NCI-H2196 (cell line): Measurements from ENCODE around the gene CR2.
"Not testable (repeated sequence)": the region's sequence is repeated elsewhere in the genome, so short reads cannot be mapped to it uniquely, and the experiment has no call there.

ENCODE experiments used
- DNase-seq: peaks from one replicate; lab custom pipeline; 2025; ENCODE audit not compliant: unreplicated experiment; lab: John Stamatoyannopoulos, UW

CR2 gene

DNA sequence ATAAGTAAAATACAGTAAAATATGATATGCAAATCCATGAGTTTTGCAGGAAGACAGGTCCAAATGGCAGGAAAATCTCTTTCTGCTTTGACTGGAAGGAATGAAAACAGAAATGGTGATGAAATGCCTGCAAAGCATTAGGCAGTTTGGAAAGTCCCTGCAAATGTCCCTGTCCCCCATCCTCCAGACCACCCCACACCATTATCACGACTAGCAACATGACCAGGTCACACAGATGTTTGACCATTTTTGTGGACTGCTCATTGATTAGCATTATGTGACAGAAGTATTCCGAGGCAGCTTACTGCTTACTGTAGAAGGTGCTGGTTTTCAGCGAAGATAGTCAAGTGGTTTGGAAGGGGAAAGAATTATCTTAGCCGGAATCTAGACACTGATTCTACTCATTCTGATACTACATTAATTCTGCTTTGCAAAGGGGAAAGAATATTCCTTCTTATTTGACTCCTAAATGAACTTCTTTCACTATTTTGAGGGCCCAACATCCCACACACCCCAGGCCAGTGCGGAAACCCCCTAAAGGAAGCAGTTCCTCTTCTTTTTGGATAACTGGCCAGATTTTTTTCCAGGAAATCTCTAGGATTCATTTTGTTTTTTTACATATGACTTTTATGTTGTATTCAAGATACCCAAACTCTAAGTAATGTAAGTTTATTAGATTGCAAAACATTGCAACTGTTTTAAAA is 9.5 kb upstream of the CR2 start:
- no peak for DNase-seq

DNA sequence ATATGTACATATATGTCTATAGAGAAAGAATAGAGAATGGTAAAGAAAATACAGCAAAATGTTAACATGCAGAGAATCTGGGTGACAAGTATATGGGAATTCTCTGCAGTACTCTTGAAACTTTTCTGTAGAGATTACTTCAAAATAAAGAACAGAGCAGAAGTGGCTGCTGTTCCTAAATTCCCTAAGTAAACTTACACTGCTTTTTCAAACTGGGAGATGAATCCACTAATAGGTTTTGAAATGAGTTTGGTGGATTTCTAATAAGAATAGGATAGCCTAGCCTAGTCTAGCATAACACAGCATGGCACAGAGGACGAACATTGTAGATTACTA is 450 bp upstream of the CR2 start:
- no peak for DNase-seq

DNA sequence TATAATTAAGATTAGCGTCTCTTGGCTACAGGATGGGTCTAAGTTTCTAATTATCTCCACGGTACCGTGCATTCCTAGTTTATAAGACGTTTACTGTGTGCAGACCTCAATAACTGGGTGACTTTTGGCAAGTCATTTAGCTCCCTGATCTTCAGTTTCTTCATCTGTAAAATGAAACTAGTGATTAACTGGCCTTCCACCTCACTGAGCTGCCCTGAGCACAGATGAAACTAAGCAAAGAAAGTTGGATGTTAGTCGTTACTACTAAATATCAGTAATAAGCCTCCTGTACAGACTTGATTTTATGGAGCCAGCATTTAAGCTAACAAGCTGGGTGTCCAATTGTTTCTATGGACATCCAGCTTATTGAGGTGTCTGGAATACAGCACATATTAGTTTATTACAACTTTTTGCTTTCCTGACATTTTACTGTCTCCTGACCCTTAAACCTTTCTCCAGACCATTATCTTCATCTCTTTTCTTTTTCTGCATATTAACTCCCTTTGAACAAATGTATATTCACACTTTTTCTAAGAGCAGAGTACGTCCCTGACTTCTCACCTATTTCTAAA is 1.1 kb downstream of the CR2 start:
- DNase-seq = no peak

DNA sequence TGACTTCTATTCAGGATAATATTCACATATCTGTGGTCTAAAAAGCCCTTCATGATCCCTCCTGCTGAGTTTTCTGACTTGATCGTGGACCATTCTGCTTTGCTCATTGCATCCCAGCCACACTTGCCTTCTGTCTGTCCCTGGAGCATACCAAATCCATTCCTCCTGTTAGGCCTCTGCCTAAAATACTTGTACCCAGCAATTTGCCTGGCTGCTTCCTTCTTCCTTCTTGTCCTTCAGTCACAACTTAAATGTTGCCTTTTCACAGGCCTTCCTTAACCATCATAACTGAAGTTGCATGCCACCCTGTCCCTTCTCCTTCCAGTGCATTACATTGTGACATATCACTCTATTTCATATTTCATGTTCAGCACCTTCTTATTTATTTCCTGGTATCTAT is 4.3 kb downstream of the CR2 start:
- DNase-seq = no peak

DNA sequence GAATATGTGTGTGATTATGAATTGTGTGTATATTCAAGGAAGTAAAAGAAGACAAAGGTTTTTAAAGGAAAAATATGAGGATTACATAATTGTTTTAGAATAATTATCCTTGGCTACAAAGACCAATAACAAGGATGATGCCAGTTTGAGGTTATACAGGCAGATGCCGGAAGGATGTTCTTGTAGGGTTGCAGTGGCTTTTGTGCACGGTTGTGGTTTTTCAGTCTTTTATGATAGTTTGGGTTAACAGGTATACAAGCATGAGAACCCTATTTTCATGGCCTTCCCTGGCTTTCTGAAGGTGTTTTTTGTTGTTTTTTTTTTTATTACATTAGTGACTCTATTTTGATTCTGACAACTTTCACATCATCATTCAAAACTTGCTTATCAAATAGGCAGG is 4.9 kb downstream of the CR2 start:
- DNase-seq = no peak

DNA sequence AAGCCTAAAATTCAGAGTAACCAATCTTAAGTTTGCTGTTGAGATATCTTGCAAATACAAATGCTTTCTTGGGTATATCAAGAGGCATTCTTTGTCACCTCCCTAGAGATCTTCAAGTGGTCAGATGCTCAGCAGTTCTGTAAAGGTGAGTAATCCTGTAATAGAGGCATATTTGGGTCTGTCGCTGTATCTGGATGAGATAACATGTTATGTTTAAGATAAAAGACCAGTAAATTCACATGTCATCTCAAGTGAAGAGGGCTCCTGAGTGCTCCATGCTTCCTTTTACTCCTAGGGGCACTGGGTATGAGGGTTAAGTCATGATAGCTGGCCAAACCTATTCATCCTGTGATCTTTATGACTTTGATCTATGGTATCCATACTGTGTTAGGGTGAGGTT is 7.5 kb downstream of the CR2 start:
- DNase-seq = no peak

DNA sequence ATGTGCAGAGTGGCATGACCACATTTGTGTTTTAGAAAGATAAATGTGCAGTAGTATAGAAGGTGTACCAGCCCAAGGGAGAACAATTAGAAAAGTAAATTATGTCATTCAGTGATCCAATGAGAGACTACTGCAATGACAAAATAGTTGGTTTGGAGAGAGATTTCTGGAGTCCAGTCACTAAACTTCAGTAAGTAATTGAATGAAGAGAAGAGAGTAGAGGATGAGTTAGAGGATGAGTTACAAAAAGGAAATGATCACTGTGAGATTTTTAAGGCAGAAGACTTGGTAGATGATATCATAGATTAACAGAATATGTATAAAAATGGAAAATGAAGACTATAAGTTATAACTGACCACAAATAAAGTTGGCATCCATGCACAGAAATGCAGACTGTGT is 8.4 kb downstream of the CR2 start:
- no peak for DNase-seq

DNA sequence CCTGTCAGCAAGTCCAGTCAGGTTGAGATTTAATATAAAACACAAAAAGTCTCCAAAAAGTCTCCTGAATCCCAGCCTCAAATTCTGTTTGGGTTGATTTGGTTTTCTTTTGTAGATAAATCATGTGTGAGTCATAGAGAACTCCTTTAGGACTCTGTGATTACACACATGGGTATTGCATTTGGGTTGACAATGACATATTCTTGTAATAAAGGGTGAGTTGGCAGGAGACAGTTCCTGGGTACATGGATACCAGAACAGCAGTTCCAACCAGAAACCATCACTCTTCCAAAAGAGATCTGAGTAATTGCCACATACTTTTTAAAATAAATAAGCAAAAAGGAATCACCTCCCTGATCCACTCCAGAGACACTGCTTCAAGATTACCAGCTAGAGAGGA is 8.9 kb downstream of the CR2 start:
- no peak for DNase-seq

DNA sequence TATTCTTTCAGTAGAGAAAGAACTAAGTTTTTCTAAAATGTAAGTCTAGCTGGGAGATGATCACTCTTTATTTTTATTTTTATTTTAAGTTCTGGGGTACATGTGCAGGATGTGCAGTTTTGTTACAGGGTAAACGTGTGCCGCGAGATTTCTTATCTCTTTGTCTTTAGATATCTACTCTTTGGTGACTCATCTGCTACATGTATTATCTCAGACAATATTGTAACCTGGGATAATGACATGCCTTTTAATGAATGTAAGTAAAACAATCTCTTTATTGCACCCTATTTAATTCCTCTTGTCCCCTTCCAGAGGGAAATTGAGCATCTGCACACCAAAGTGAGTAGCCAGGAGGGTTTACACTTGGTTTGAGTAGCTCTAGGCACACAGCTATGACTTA is 9.4 kb downstream of the CR2 start:
- no peak for DNase-seq

DNA sequence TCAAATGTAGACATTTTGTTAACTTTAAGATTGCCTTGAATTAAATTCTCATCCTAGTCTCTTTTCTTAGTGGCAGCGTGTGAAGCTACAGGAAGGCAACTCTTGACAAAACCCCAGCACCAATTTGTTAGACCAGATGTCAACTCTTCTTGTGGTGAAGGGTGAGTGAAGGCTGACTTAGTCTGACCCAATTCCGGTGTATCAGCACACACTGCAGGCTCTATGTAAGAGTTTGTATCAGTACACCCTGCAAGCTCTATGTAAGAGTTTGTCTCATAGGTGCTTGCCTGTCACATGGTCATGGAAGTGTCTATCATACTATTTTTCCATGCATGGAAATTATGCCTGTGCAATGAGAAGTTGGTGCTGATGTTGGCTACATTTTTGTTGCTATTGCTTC is 16.8 kb downstream of the CR2 start:
- no peak for DNase-seq

DNA sequence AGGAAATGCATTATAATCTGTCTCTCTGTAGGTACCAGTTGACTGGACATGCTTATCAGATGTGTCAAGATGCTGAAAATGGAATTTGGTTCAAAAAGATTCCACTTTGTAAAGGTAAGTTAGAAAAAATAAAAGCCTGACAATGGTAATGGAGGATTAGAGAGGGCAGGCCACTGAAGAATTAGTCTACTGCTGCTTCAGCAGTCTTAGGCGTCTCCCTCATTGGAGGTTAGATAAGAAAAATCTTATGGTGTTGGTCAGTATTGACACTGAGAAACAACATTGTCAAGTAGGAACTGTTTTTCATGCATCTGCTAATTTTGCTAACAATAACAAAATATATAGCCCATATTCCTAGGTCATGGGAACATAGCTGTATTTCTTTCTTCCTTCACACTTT is 20.1 kb downstream of the CR2 start:
- no peak for DNase-seq

DNA sequence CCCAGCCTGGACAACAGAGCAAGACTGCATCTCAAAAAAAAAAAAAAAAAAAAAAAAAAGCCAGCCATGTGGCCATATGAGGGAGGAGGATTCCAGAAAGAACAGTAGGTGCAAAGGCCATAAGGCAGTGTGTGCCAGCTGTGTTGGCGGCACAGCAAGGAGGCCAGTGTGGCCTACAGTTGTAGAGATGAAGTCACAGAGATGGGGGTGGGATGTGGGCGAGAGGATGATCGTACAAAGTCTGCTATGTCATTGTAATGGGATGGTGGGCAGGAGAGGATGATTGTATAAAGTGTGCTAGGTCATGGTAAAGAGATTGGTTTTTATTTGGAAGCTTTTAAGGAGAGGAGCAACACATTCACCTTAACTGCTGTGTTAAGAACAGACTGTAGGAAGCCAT is 32.1 kb downstream of the CR2 start:
- DNase-seq = no peak

DNA sequence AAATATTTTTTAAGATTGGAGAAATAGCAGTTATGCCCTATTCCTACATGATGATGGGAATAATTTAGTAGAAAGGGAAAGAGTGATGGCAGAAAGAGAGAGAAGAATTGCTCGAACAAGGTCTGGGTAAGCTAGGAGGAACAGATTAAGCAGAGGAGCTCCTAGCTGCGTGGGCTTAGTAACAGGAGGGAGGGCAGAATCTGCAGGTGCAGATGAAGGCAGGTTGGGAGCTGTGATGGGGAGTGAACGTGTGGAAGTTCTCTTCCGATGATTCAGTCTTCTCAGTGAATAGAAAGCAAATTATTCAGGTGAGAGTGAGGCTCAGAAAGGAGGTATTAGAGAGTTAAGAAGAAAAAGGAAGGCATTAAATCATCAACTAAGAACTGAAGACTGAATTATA is 33.5 kb downstream of the CR2 start:
- DNase-seq = no peak

DNA sequence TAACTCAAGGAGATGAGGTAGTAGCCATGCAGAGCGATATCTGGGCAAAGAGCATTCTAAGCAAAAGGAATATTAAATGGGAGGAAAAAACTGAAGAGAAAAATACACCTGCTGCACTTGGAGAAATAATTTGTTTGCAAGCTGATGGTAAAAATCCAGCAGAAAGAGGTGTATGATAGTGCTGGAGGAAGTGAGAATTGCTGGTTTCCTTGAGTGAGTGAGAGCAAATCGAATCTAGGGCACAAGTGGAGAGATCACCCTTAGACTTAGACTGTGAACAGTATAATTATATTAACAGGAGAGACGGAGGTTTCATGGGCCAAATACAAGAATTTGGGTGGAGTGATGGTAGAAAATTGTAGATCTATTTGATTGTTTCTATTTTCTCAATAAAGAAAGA is 39.1 kb downstream of the CR2 start:
- DNase-seq = no peak

DNA sequence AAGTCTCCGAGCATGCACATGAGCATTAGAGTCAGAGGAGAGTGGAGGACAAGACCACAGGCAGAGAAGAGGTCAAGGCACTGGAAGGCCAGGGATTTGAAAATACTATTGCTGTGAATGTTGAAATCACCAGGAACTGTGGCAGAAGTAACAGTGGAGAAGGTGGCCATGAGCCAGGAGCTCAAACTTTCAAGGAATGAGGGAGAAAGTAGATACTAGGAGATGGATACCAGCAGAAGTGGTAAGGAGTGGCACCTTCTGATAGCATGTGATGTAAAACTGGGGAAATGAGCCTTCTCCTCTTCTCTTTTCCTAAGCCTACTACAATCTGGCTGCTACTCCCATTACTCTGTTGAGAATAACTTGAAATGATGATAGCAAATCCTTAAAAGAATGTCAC is 40.0 kb downstream of the CR2 start:
- DNase-seq = no peak

DNA sequence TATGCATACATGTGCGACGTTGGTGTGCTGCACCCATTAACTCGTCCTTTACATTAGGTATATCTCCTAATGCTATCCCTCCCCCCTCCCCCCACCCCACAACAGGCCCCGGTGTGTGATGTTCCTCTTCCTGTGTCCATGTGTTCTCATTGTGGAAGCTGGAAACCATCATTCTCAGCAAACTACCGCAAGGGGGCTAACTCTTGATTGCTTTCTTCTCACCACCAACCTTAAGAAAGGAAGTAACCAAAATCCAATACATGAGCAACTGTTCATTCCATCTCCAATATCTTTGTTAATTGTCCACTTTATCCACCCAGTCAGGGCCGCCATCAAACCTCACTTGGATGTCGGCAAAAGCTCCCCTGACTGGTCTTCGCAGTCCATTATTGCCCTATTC is 41.2 kb downstream of the CR2 start:
- DNase-seq = not testable (repeated sequence)

DNA sequence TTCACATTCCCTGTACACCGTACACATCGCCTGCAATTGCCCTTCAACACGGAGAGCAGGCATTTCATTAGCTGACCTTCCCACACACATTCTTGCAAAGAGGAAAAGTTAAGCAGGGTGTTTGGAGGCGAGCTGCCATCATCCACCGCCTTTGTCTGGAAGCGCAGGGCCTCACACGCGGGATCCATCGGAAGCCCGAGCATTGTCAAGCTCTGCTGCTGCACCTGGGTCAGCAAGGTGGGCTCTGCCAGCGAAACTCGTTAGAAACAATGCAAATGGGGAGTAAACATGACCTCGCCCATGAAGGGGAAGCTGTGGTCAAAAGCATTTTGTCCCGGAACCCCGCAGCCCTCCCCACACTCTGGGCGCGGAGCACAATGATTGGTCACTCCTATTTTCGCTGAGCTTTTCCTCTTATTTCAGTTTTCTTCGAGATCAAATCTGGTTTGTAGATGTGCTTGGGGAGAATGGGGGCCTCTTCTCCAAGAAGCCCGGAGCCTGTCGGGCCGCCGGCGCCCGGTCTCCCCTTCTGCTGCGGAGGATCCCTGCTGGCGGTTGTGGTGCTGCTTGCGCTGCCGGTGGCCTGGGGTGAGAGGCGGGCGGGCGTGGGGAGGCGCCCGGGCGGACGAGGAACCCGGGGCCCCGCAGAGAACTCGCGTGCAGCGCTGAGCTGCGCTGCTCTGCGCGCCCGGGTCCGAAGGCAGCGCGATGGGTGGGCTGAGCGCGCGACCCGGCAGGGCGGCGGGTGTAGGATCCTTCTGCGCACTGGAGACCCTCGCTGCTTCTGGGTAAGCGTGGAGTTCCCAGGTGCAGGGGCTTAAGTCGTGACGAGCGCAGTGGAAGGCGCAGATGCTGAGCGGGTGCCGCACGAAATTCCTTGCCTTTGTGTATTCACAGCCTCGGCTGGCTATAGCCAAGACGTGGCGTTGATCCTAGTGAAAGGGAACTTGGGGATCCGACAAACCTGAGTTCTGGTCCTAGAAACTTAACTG is 42.0 kb downstream of the CR2 start, which contains the start of gene CR1:
CR1 (plus strand) TSS at position 357 of the 992 bp plus-strand sequence; CDS start at position 468, 111 bp downstream.
- DNase-seq = no peak

DNA sequence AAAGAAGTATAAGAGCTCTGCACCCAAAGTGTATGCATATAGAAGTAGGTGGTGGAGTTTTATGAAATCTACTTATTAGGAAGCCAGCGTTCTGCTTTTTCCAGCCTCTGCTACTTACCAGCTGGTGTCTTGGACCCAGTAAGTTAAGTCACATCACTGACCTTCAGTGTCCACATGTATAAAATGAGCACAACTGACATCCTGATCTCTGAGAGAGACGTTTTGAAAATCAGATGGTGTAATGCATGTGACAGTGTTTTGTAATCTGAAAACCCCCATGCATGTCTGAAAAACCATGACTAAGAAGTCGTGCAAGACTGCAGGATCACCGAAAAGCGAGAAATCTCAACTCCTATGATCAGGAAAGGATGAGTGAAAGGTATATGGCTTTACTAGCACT is 43.8 kb downstream of the CR2 start:
- no peak for DNase-seq

DNA sequence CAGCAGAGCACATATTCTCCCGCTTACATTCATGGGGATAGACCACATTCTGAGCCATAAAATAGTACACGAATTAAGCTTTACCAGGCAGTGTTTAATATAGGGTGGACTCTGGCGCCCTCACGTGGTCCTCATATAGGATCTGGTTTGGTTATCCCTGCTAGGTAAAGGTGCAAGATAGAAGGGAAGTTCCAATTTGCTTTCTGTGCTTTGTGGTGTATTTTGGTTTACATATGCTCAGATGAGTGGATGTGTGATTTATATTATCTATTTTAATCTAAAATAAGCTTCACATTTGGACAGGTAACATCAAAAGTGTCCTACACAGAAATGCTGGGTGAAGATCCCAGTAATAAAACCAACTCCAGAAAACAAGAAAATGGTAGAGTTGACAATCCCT is 45.4 kb downstream of the CR2 start:
- DNase-seq = peak; percentile 61

DNA sequence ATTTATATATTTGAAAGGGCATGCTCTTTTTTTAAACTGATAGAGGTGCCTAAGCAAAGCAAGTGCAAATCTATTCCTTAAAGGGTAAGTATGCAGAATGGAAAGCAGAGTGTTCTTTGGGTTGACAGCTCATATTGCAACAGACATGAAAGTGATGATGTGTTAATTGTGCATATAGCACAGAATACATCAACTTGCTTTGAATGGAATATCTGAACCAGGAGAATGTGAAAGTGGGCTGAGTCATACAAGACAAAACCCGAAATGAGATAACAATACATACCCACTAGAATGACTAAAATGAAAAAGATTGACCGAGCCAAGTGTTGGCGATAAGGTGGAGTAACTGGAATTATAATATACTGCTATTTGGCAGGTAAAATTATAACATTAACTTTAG is 46.2 kb downstream of the CR2 start:
- DNase-seq = no peak

DNA sequence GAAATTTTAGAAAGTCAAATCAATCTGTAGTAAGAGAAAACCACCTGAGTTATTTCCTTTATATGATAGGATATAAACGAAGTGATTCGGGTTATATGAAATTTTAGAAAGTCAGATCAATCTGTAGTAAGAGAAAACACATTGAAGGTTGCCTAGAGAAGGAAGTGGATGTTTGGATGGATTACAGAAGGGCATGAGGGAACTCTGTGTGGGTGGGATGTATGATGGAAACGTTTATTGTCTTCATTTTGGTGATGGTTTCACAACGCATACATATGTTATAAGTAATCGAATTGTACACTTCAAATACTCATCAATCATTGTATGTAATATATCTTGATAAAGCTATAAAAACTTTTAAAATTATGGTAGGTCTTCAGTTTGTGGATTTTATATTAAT is 46.9 kb downstream of the CR2 start:
- no peak for DNase-seq

DNA sequence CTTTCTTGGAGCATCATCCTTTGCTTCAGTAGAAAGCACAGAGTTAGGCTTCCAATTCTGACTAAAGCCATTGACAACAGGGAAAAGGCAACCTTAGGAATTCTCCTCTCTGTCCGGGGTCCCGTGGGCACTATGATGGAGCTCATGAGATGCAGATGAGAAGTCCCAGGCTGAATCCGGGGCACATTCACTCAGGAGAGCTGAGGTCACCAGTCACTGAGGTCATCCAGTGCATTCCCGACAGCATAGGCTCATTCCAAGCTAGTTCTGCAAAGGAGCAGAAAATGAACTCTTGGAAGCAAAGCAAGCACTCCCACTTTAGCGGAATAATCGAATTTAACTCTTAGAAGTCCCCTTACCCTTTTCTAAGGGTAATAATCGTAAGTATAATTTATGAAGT is 48.6 kb downstream of the CR2 start:
- DNase-seq = no peak
